Right atrium auricular region (tissue), 2 donors: ENCODE measurements around the gene TMTC1. TPM values are rescaled to one million over a fixed set of nuclear protein-coding genes. Genes with fewer than 3 reads are reported as not detected.

ENCODE experiments used
- DNase-seq: peaks from one replicate; pipeline ENCODE4 v3.0.0-alpha.2; 2019; ENCODE audit warnings: low spot score
- H3K27ac ChIP-seq, 2 donors: fragments of 200-600 bp; sonication (generic); 1 replicate in 1 of 2; 2 replicates in 1 of 2; pipeline ENCODE4 v1.5.1; 2016 to 2019
- H3K27me3 ChIP-seq, 2 donors: fragments of 200-600 bp; sonication (generic); one replicate each; pipeline versions ENCODE4 v1.5.1 to v1.6.0; 2017 to 2019
- H3K36me3 ChIP-seq: fragments of 200-600 bp; sonication (generic); one replicate; pipeline ENCODE4 v1.5.1; 2016
- H3K4me1 ChIP-seq, 2 donors: fragments of 200-600 bp; sonication (generic); one replicate each; pipeline versions ENCODE4 v1.5.1 to v1.6.0; 2017 to 2019
- H3K4me3 ChIP-seq, 2 donors: fragments of 200-600 bp; sonication (generic); 1 replicate in 1 of 2; 2 replicates in 1 of 2; pipeline ENCODE4 v1.5.1; 2017 to 2019; ENCODE audit warnings: mild to moderate bottlenecking in 1 of 2, moderate library complexity in 1 of 2
- H3K9me3 ChIP-seq, 2 donors: fragments of 200-600 bp; sonication (generic); one replicate each; pipeline ENCODE4 v1.5.1; 2019
- CTCF ChIP-seq, 2 donors: fragments of 200-600 bp; sonication (generic); IDR thresholded peaks; one replicate each; pipeline ENCODE4 v1.5.1; 2019; ENCODE audit warnings: antibody characterized with exemption in 2 of 2
- total RNA-seq, 2 donors: library from RNA; depleted of rRNA; stranded (reverse); fragments of >200 nt; gene quantifications; one replicate each; pipeline ENCODE4 v1.1.0, GENCODE V29; 2016

Gene TMTC1
- total RNA-seq, 2 donors from 2014 or later: 60.1 to 60.3 TPM

GRCh38 chr12:29771165-29771564 is 12.6 kb downstream of the TMTC1 start:
- TF ChIP-seq CTCF (IDR thresholded peaks at IDR 0.05): no peak
- H3K27me3 ChIP-seq: no peaks in the 10 kb centered on the region
- no peak overlapping the region for H3K4me3 ChIP-seq
- no peak for DNase-seq
- H3K27ac ChIP-seq: no peak overlapping the region
- no peaks in the 10 kb centered on the region for H3K9me3 ChIP-seq
- H3K4me1 ChIP-seq: peaks cover 0 to 30% of the 10 kb centered on the region in 2 donors
- H3K36me3 ChIP-seq: peaks cover 4% of the 10 kb centered on the region

- Histone ChIP-seq H3K4me1 (peaks cover 0 to 30% of the 10 kb centered on the region in 2 donors), H3K4me3 (no peak overlapping the region), H3K36me3 (peaks cover 5% of the 10 kb centered on the region), H3K27ac (peak overlapping the region in 1 of 2 donors; percentile 8), H3K27me3 (no peaks in the 10 kb centered on the region), H3K9me3 (no peaks in the 10 kb centered on the region)
- no peak for TF ChIP-seq CTCF (IDR thresholded peaks at IDR 0.05)
- no peak for DNase-seq
Measured at GRCh38 chr12:29769162-29769858, 14.4 kb downstream of the TMTC1 start.

- Histone ChIP-seq H3K4me3 (no peak overlapping the region), H3K27ac (no peak overlapping the region), H3K27me3 (no peaks in the 10 kb centered on the region), H3K9me3 (no peaks in the 10 kb centered on the region), H3K4me1 (peaks cover 0 to 28% of the 10 kb centered on the region in 2 donors), H3K36me3 (peaks cover 5% of the 10 kb centered on the region)
- no peak for TF ChIP-seq CTCF (IDR thresholded peaks at IDR 0.05)
- DNase-seq: no peak
Measured at GRCh38 chr12:29768372-29768771, 15.4 kb downstream of the TMTC1 start.

GRCh38 chr12:29763301-29763683 is 20.4 kb downstream of the TMTC1 start:
- no peak for TF ChIP-seq CTCF (IDR thresholded peaks at IDR 0.05)
- H3K36me3 ChIP-seq: peaks cover 5% of the 10 kb centered on the region
- H3K27ac ChIP-seq: peak overlapping the region in 1 of 2 donors; percentile 64
- H3K27me3 ChIP-seq: no peaks in the 10 kb centered on the region
- no peak overlapping the region for H3K4me3 ChIP-seq
- peaks cover 0 to 17% of the 10 kb centered on the region in 2 donors for H3K4me1 ChIP-seq
- H3K9me3 ChIP-seq: no peaks in the 10 kb centered on the region
- DNase-seq: no peak

- peaks cover 5% of the 10 kb centered on the region for H3K36me3 ChIP-seq
- peaks cover 0 to 16% of the 10 kb centered on the region in 2 donors for H3K4me1 ChIP-seq
- peak; percentile 66 for DNase-seq
- peak overlapping the region in 1 of 2 donors; percentile 64 for H3K27ac ChIP-seq
- TF ChIP-seq CTCF (IDR thresholded peaks at IDR 0.05): no peak
- H3K27me3 ChIP-seq: no peaks in the 10 kb centered on the region
- no peaks in the 10 kb centered on the region for H3K9me3 ChIP-seq
- no peak overlapping the region for H3K4me3 ChIP-seq
Measured at GRCh38 chr12:29762637-29763300, 21.0 kb downstream of the TMTC1 start.
